Gastroesophageal sphincter (tissue), 3 donors: Measurements from ENCODE around the gene CCNG1.

Experiments used
- CTCF ChIP-seq, 4 experiments: fragments of 200-600 bp in 2 of 4; fragments of 450-650 bp in 2 of 4; sonication (generic) in 1 of 4; IDR thresholded peaks; one replicate each; pipeline ENCODE4 v1.5.1; 2017 to 2019; ENCODE audit warnings: antibody characterized with exemption in 4 of 4, mild to moderate bottlenecking in 2 of 4, moderate library complexity in 2 of 4
- EP300 ChIP-seq: sonication (generic); formaldehyde crosslinking; IDR thresholded peaks from one replicate; pipeline ENCODE4 v1.6.1; 2017; ENCODE audit warnings: antibody characterized with exemption, mild to moderate bottlenecking
- POLR2A ChIP-seq, 2 donors: fragments of 450-650 bp; IDR thresholded peaks; one replicate each; pipeline ENCODE4 v1.6.1; 2017; ENCODE audit warnings: antibody characterized with exemption in 2 of 2, mild to moderate bottlenecking in 2 of 2, moderate library complexity in 1 of 2

- TF ChIP-seq CTCF (IDR thresholded peaks at IDR 0.05): no peak
- no peak for TF ChIP-seq EP300
- no peak for TF ChIP-seq POLR2A (IDR thresholded peaks at IDR 0.05)
Measured at GRCh38 chr5:163444526-163444925, 7.1 kb downstream of the CCNG1 start.
